ENCODE data around the gene GOLGA6C. TPM values are rescaled to one million over a fixed set of nuclear protein-coding genes. Genes with fewer than 3 reads are reported as not detected.

GOLGA6C gene
- total and polyA plus RNA-seq, 9 of the 15 experiments (the other 6 are each of a cell fraction or from before 2014, with no cell fraction given), result not detected

- TF ChIP-seq KDM4B (IDR thresholded peaks at IDR 0.05; ENCODE audit: borderline replicate concordance in 2 of 2, low read depth in 1 of 2) (no peak), ZNF3 (CRISPR knock-in tag; IDR thresholded peaks at IDR 0.05) (no peak), NR2C1 (IDR thresholded peaks at IDR 0.05) (no peak), NR2C1 (tag; IDR thresholded peaks at IDR 0.05) (no peak), HBP1 (CRISPR knock-in tag; IDR thresholded peaks at IDR 0.05) (no peak), SAFB2 (IDR thresholded peaks at IDR 0.05; ENCODE audit: borderline replicate concordance, low read depth, low read length, severe bottlenecking) (no peak), ZZZ3 (IDR thresholded peaks at IDR 0.05) (no peak)
Observed at GRCh38 chr15:75228787-75229186, 29.3 kb upstream of the GOLGA6C start (continued).

DNA sequence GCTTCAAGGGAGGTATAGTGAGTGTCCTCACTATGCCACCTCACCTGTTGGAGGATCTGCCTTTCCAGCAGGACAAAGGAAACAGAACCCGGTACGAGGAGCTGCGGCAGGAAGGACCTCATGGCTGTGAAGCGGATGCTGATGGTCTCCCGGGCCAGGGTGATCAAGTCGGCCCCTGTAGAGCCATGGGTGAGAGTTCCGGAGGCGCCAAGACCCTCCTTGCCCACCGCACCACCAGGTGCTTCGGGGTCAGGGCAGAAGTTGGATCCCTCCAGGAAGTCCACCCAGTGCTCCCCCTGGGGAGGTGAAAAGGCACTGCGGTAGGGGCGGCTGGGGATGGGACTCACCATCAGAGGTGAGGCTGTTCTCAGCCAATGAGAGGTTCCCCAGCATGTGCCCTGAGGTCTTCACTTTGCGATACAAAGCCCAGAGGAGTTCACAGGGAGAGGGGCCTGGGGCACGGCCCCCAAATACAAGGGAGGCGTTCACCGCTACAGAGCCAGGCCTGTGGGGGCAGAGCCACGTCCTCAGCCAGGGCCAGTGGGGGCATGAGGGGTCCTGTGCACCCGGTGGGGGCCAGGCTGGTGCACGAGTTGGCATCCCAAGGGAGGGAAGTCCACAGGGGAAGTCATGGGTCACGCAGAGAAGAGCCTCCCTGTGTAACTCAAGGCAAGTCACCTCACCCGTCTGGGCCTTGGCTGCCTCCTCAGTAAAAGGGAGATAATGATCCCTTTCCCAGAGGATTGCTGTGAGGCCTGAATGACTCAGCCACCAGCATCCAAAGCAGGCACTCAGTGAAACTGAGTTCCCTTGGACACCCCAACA, 28.7 kb upstream of the GOLGA6C start:
- WGBS (ENCODE audit: insufficient coverage, low coverage, missing lambda C conversion rate), result 4% methylated on average over 16 of the region's 21 CpGs
- H2AFZ ChIP-seq (ENCODE audit: low read depth, low read length), result no peak overlapping the region
- intact Hi-C loops (cut with micrococcal nuclease) (no loop called here), in situ Hi-C loops (cut with MboI) (loop anchor here (10.0 kb wide), 1 partner anchor 1145 kb away; the partner anchor contains the start of gene GOLGA6A)
- no peak overlapping the region for H3K27ac ChIP-seq (ENCODE audit: extremely low read depth, low read depth, low read length)
- no TSS peak for BruUV-seq (replicated peaks)
- H3K27me3 ChIP-seq (ENCODE audit: control insufficient read depth in 2 of 2, insufficient read depth in 2 of 2, low read length in 2 of 2), result peaks cover 25 to 90% of the 10 kb centered on the region in 2 experiments
- no peak for ATAC-seq
- peaks cover 0 to 15% of the 10 kb centered on the region in 2 experiments; a peak in 2 of 5 replicates for H3K4me1 ChIP-seq (replicated peaks in 1 of 2; ENCODE audit: control insufficient read depth in 2 of 2, insufficient read depth in 2 of 2, low read length in 2 of 2)
- 0 out of 2 replicates have a peak, but pooled peaks cover 5% of the 10 kb centered on the region for H4K20me1 ChIP-seq (replicated peaks; ENCODE audit: control insufficient read depth, insufficient read depth, low read length)
- H3K9ac ChIP-seq (ENCODE audit: insufficient read depth in 1 of 2, low read depth in 2 of 2, low read length in 2 of 2), result peak overlapping the region in 1 of 2 experiments; percentile 26; a peak in 2 of 4 replicates
- no peak overlapping the region for H3K4me3 ChIP-seq
- DNase-seq (ENCODE audit: extremely low read depth in 1 of 4, low spot score in 3 of 4), result no peak
- POLR2A ChIA-PET, result interaction anchor here (1.0 to 1.4 kb wide), 3 partner anchors 9 to 206 kb away, joined by 4 to 6 read pairs (median 4); partner anchors contain the start of gene PPCDC
- H3K9me3 ChIP-seq (replicated peaks; ENCODE audit: control insufficient read depth, insufficient read depth, low read depth, low read length), result no peaks in the 10 kb centered on the region
- H3K4me2 ChIP-seq (ENCODE audit: insufficient read depth, low read length), result no peak overlapping the region
- H3K9me1 ChIP-seq (ENCODE audit: control insufficient read depth, insufficient read depth, low read length), result no peaks in the 10 kb centered on the region
- CTCF ChIA-PET (ENCODE audit: low intra/inter-chr PET ratio), result no interaction called here
- H3K79me2 ChIP-seq (ENCODE audit: control insufficient read depth, insufficient read depth, low read length), result no peaks in the 10 kb centered on the region
- H3K36me3 ChIP-seq (ENCODE audit: control insufficient read depth, insufficient read depth, low read length), result no peaks in the 10 kb centered on the region
- TF ChIP-seq KLF16 (IDR thresholded peaks at IDR 0.05) (no peak), KDM2B (CRISPR knock-in tag; IDR thresholded peaks at IDR 0.05) (no peak), NR3C1 (CRISPR knock-in tag; IDR thresholded peaks at IDR 0.05) (no peak), ZZZ3 (IDR thresholded peaks at IDR 0.05) (no peak), PTTG1 (tag; IDR thresholded peaks at IDR 0.05; ENCODE audit: low read depth) (no peak), TSC22D4 (tag; IDR thresholded peaks at IDR 0.05) (no peak), C11orf30 (IDR thresholded peaks at IDR 0.05; ENCODE audit: low read depth) (no peak), ARID1B (IDR thresholded peaks at IDR 0.05) (no peak)
- FAIRE-seq, result no peak
